ENCODE results near the gene AIDA. TPM values are rescaled to one million over a fixed set of nuclear protein-coding genes. Genes with fewer than 3 reads are reported as not detected.
A peak's percentile ranks its signal among the peaks of the same experiment; 100 is the strongest.
"Not testable (repeated sequence)": the region's sequence is repeated elsewhere in the genome, so short reads cannot be mapped to it uniquely, and the experiment has no call there.

AIDA gene
- total RNA-seq, 6 experiments from 2014 or later: 87.1 to 112 (median 103) TPM

DNA sequence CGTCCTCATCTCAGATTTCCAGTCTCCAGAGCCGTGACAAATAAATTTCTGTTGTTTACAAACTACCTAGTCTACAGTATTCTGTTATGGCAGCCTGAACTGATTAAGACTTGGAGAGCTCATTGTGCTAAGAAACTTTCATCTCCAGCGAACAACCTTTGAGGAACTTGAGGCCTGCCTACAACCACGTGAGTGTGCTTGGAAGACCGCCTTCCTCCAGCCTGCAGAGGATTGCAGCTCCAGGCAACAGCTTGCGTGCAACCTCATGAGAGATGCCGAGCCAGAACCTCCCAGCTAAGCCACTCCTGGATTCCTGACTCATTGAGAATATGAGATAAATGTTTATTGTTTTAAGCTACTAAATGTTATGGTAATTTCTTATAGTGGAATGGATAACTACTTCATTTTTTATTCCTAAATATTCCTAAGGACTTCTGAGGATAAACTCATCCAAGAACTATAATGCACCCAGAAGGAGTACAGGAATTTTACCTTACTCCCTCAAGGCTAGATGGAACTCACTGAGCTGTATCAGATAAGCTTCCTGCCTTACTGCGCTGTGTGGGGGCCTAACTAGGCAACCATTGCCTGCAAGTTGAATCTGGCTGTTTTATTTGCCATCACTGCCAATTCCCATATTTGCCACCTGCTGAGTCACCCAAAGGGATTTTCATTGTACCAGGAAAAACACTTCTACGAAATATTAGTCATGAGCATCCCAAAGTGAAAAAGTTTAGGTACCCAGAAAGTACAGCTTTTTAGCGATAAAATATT, 42.3 kb upstream of the AIDA start:
- H3K4me3 Mint-ChIP-seq: peak overlapping the region; percentile 80
- no peaks in the 10 kb centered on the region for H3K36me3 Mint-ChIP-seq (ENCODE audit: low read depth)
- peak; percentile 99 for DNase-seq
- peak overlapping the region; percentile 95 for H3K27ac Mint-ChIP-seq
- peaks cover 12% of the 10 kb centered on the region for H3K27me3 Mint-ChIP-seq (ENCODE audit: insufficient read depth)
- peaks cover 19% of the 10 kb centered on the region for H3K4me1 Mint-ChIP-seq (ENCODE audit: low read depth)
- H3K9me3 Mint-ChIP-seq: no peaks in the 10 kb centered on the region
- TF ChIP-seq, protein P1, sequence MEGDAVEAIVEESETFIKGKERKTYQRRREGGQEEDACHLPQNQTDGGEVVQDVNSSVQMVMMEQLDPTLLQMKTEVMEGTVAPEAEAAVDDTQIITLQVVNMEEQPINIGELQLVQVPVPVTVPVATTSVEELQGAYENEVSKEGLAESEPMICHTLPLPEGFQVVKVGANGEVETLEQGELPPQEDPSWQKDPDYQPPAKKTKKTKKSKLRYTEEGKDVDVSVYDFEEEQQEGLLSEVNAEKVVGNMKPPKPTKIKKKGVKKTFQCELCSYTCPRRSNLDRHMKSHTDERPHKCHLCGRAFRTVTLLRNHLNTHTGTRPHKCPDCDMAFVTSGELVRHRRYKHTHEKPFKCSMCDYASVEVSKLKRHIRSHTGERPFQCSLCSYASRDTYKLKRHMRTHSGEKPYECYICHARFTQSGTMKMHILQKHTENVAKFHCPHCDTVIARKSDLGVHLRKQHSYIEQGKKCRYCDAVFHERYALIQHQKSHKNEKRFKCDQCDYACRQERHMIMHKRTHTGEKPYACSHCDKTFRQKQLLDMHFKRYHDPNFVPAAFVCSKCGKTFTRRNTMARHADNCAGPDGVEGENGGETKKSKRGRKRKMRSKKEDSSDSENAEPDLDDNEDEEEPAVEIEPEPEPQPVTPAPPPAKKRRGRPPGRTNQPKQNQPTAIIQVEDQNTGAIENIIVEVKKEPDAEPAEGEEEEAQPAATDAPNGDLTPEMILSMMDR (IDR thresholded peaks at IDR 0.05): no peak

DNA sequence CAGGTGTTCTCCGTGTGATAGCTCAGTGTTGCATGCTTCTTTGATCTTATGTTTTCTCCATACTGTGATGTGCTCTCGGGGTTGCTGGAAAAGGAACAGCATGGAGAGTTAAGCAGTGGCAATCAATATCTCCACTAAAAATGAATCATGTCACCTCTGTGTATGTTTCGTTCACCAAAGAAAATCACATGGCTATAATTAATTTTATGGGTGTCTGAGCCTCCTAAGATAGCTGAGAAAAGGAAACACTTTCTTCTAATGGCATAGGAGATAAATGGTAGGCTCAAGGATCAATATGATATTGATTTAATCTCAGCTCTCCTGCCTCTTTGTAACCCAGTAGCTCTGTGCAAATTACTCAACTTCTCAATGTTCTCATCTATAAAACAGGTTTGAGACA, 39.0 kb upstream of the AIDA start:
- peaks cover 4% of the 10 kb centered on the region; the same call in 1 of the 2 replicates for H3K27me3 Mint-ChIP-seq (ENCODE audit: insufficient read depth)
- no peak for DNase-seq
- H3K9me3 Mint-ChIP-seq: no peaks in the 10 kb centered on the region
- H3K27ac Mint-ChIP-seq: no peak overlapping the region
- no peaks in the 10 kb centered on the region for H3K36me3 Mint-ChIP-seq (ENCODE audit: low read depth)
- peaks cover 26% of the 10 kb centered on the region for H3K4me1 Mint-ChIP-seq (ENCODE audit: low read depth)
- no peak overlapping the region for H3K4me3 Mint-ChIP-seq
- TF ChIP-seq, protein P1 (IDR thresholded peaks at IDR 0.05): no peak

DNA sequence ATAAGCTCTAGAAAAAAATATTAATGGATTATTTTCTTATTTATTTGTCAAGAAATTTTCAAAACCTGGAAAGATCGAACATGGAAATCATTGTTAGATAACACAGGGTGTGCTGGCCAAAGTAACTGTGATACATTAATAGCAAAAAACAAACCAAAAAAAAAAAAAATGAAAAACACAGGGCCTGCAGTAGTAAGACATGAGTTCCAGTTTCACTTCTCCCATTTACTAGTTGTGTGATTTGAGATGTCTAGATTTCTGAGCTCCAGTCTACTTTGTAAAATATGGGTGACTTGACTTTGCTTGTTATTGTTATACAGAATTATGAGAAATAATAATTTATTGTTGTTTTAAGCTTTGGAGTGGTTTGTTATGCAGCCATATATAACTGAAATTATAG, 38.4 kb upstream of the AIDA start:
- no peak for DNase-seq
- peaks cover 4% of the 10 kb centered on the region; the same call in 1 of the 2 replicates for H3K27me3 Mint-ChIP-seq (ENCODE audit: insufficient read depth)
- H3K4me1 Mint-ChIP-seq (ENCODE audit: low read depth): peaks cover 24% of the 10 kb centered on the region
- TF ChIP-seq, protein P1 (IDR thresholded peaks at IDR 0.05): no peak
- H3K36me3 Mint-ChIP-seq (ENCODE audit: low read depth): no peaks in the 10 kb centered on the region
- H3K4me3 Mint-ChIP-seq: no peak overlapping the region
- H3K27ac Mint-ChIP-seq: no peak overlapping the region
- H3K9me3 Mint-ChIP-seq: no peaks in the 10 kb centered on the region

DNA sequence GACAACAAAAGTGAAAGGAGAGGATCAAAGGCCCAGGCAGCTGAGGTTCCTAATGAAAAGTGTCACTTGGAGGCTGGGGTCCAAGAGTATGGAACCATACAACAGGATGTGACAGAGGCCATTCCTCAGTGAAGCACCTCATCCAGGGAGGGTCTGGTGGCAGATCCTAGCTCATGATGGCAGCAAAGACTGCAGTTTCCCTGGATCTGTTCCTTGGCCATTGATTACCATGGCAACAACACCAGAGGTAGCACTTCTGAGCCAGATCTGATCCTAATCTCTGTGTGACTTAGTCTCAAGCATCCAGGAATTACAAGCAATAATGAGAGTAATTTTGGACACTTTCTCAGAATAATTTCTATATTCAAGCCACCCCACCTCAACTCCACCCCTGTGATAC, 37.6 kb upstream of the AIDA start:
- Mint-ChIP-seq H3K36me3 (ENCODE audit: low read depth) (no peaks in the 10 kb centered on the region), H3K27me3 (ENCODE audit: insufficient read depth) (peaks cover 4% of the 10 kb centered on the region; the same call in 1 of the 2 replicates), H3K9me3 (no peaks in the 10 kb centered on the region), H3K27ac (no peak overlapping the region), H3K4me1 (ENCODE audit: low read depth) (peaks cover 17% of the 10 kb centered on the region), H3K4me3 (no peak overlapping the region)
- peak; percentile 30 for DNase-seq
- TF ChIP-seq, protein P1 (IDR thresholded peaks at IDR 0.05): no peak; the same call in 1 of the 2 replicates

DNA sequence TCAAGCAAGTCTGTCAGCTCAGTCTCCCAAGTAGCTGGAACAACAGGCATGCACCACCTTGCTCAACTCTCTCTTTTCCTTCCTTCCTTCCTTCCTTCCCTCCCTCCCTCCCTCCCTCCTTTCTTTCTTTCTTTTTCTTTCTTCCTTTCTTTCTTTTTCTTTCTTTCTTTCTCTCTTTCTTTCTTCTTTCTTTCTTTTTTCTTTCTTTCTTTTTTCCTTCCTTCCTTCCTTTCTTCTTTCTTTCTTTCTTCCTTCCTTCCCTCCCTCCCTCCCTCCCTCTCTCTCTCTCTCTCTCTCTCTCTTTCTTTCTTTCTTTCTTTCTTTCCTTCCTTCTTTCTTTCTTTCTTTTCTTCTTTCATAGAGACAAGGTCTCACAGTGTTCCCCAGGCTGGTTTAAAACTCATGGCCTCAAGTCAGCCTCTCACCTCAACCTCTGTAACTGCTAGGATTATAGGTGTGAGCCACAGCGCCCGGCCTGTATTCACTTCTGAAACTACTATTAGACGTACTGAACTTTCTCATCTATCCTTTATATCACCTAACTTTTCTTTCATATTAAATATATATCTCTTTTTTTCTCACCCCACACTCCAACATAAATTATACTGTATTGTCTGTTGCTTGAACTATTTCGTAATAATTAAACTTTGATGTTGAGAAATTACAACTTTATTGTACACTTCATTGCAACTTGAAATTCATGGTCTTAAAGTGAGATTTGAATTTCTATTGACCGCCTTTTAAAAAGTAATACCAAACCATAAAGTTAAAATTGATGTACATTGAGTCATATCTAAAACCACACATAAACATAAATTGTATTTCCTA, 29.6 kb upstream of the AIDA start:
- H3K4me3 Mint-ChIP-seq; H3K27me3 Mint-ChIP-seq (ENCODE audit: insufficient read depth); H3K36me3 Mint-ChIP-seq (ENCODE audit: low read depth); H3K27ac Mint-ChIP-seq; H3K9me3 Mint-ChIP-seq; DNase-seq; H3K4me1 Mint-ChIP-seq (ENCODE audit: low read depth): not testable (repeated sequence)

DNA sequence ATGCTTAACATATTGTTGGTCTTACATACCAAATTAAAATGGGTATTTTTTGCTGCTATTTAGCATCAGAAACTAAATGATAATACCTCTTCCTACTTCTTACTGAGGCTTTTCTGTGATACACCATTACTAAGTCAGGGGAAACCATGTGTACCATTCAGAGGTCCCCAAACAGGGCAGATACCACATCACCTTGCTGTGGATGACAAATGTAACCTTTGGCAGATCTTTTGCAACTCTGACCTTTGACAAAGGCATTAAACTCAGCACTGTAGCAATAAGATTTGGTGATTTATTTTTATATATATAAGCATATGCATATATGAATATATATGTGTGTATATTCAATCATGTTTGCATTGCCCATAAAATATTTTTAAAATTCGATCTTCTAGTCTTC, 27.6 kb upstream of the AIDA start:
- Mint-ChIP-seq H3K27me3 (ENCODE audit: insufficient read depth) (no peaks in the 10 kb centered on the region), H3K4me1 (ENCODE audit: low read depth) (no peaks in the 10 kb centered on the region), H3K9me3 (no peaks in the 10 kb centered on the region), H3K36me3 (ENCODE audit: low read depth) (no peaks in the 10 kb centered on the region), H3K4me3 (no peak overlapping the region), H3K27ac (no peak overlapping the region)
- no peak for DNase-seq
- TF ChIP-seq, protein P1 (IDR thresholded peaks at IDR 0.05): no peak

Measured in HFFc6 (cell line).